Activated naive CD4-positive, alpha-beta T cell treated with anti-CD3 and anti-CD28 coated beads for 36 hours (primary cell): ENCODE data around the gene SRPRA. TPM values are rescaled to one million over a fixed set of nuclear protein-coding genes. Genes with fewer than 3 reads are reported as not detected.
"Not testable (repeated sequence)": the region's sequence is repeated elsewhere in the genome, so short reads cannot be mapped to it uniquely, and the experiment has no call there.

Experiments
- CTCF ChIA-PET: fragments of 350-600 bp; sonication (Branson Sonifier 250); formaldehyde crosslinking; loops from one replicate; lab custom pipeline; 2021; ENCODE audit warnings: antibody characterized with exemption; lab: Charles Lee
- DNase-seq: peaks from one replicate; pipeline ENCODE4 v3.0.0-alpha.2; 2020
- H3K27ac Mint-ChIP-seq: one replicate; pipeline ENCODE4 v1.8.0; 2021; ENCODE audit warnings: mild to moderate bottlenecking, mixed read lengths
- H3K27me3 Mint-ChIP-seq: one replicate; pipeline ENCODE4 v1.8.0; 2021; ENCODE audit warnings: low read depth, mixed read lengths
- H3K36me3 Mint-ChIP-seq: one replicate; pipeline ENCODE4 v1.8.0; 2021; ENCODE audit warnings: low read depth, mixed read lengths
- H3K4me1 Mint-ChIP-seq: one replicate; pipeline ENCODE4 v1.8.0; 2021; ENCODE audit warnings: low read depth, mixed read lengths
- H3K4me3 Mint-ChIP-seq: one replicate; pipeline ENCODE4 v1.8.0; 2021; ENCODE audit warnings: mild to moderate bottlenecking, moderate library complexity, mixed read lengths
- H3K9me3 Mint-ChIP-seq: one replicate; pipeline ENCODE4 v1.8.0; 2021; ENCODE audit warnings: mixed read lengths
- intact Hi-C: fragments of 100-400 bp; cut with micrococcal nuclease; formaldehyde crosslinking; loops from one replicate; pipeline ENCODE4 v1.15.1; 2023
- total RNA-seq, 2 experiments: library from RNA; stranded (reverse); gene quantifications; one replicate each; pipeline ENCODE4 v1.2.3, GENCODE V29; 2021

Gene SRPRA
- total RNA-seq, 2 experiments from 2014 or later: 137 to 142 TPM

- Mint-ChIP-seq H3K9me3 (no peaks in the 10 kb centered on the region), H3K27me3 (no peaks in the 10 kb centered on the region), H3K4me1 (no peaks in the 10 kb centered on the region), H3K27ac (no peak overlapping the region), H3K36me3 (peaks cover 8% of the 10 kb centered on the region), H3K4me3 (no peak overlapping the region)
- intact Hi-C loops: no loop called here
- DNase-seq: no peak
- CTCF ChIA-PET: no interaction called here
These were observed 12.5 kb downstream of the SRPRA start for GRCh38 chr11:126256216-126256615.

GRCh38 chr11:126255507-126255906 is 13.2 kb downstream of the SRPRA start:
- DNase-seq, H3K9me3 Mint-ChIP-seq, CTCF ChIA-PET, H3K4me1 Mint-ChIP-seq, H3K27me3 Mint-ChIP-seq, H3K36me3 Mint-ChIP-seq, intact Hi-C loops, H3K4me3 Mint-ChIP-seq, H3K27ac Mint-ChIP-seq: not testable (repeated sequence)

GRCh38 chr11:126254819-126255218 is 13.9 kb downstream of the SRPRA start:
- Mint-ChIP-seq H3K4me3 (no peak overlapping the region), H3K36me3 (peaks cover 4% of the 10 kb centered on the region), H3K27ac (no peak overlapping the region), H3K4me1 (no peaks in the 10 kb centered on the region), H3K9me3 (no peaks in the 10 kb centered on the region), H3K27me3 (no peaks in the 10 kb centered on the region)
- intact Hi-C loops: no loop called here
- CTCF ChIA-PET: interaction anchor here (0.7 to 1.1 kb wide), 2 partner anchors 61 to 64 kb away, joined by 3 to 4 read pairs; no protein-coding TSS in a partner anchor
- DNase-seq: no peak

GRCh38 chr11:126253265-126253664 is 15.4 kb downstream of the SRPRA start:
- Mint-ChIP-seq H3K9me3 (no peaks in the 10 kb centered on the region), H3K4me3 (no peak overlapping the region), H3K27me3 (no peaks in the 10 kb centered on the region), H3K36me3 (peaks cover 7% of the 10 kb centered on the region), H3K4me1 (no peaks in the 10 kb centered on the region), H3K27ac (no peak overlapping the region)
- intact Hi-C loops: no loop called here
- CTCF ChIA-PET: no interaction called here
- no peak for DNase-seq

GRCh38 chr11:126246636-126247035 is 22.1 kb downstream of the SRPRA start:
- intact Hi-C loops: no loop called here
- peaks cover 11% of the 10 kb centered on the region for H3K36me3 Mint-ChIP-seq
- CTCF ChIA-PET: no interaction called here
- no peaks in the 10 kb centered on the region for H3K4me1 Mint-ChIP-seq
- H3K27me3 Mint-ChIP-seq: no peaks in the 10 kb centered on the region
- no peak overlapping the region for H3K27ac Mint-ChIP-seq
- DNase-seq: no peak
- no peaks in the 10 kb centered on the region for H3K9me3 Mint-ChIP-seq
- no peak overlapping the region for H3K4me3 Mint-ChIP-seq

- H3K4me3 Mint-ChIP-seq: no peak overlapping the region
- H3K9me3 Mint-ChIP-seq: no peaks in the 10 kb centered on the region
- H3K4me1 Mint-ChIP-seq: no peaks in the 10 kb centered on the region
- H3K27ac Mint-ChIP-seq: no peak overlapping the region
- CTCF ChIA-PET: no interaction called here
- intact Hi-C loops: no loop called here
- peaks cover 4% of the 10 kb centered on the region for H3K36me3 Mint-ChIP-seq
- no peaks in the 10 kb centered on the region for H3K27me3 Mint-ChIP-seq
- DNase-seq: no peak
These were observed 35.3 kb downstream of the SRPRA start for GRCh38 chr11:126233391-126233790.

- peaks cover 4% of the 10 kb centered on the region for H3K36me3 Mint-ChIP-seq
- H3K9me3 Mint-ChIP-seq: no peaks in the 10 kb centered on the region
- no peaks in the 10 kb centered on the region for H3K4me1 Mint-ChIP-seq
- intact Hi-C loops: no loop called here
- no peak overlapping the region for H3K4me3 Mint-ChIP-seq
- no peak overlapping the region for H3K27ac Mint-ChIP-seq
- no peak for DNase-seq
- H3K27me3 Mint-ChIP-seq: no peaks in the 10 kb centered on the region
- CTCF ChIA-PET: no interaction called here
These were observed 36.0 kb downstream of the SRPRA start for GRCh38 chr11:126232683-126233082.

- H3K4me1 Mint-ChIP-seq: no peaks in the 10 kb centered on the region
- no peak overlapping the region for H3K27ac Mint-ChIP-seq
- DNase-seq: no peak
- H3K4me3 Mint-ChIP-seq: no peak overlapping the region
- H3K9me3 Mint-ChIP-seq: no peaks in the 10 kb centered on the region
- H3K36me3 Mint-ChIP-seq: peaks cover 4% of the 10 kb centered on the region
- H3K27me3 Mint-ChIP-seq: no peaks in the 10 kb centered on the region
- CTCF ChIA-PET: no interaction called here
- intact Hi-C loops: no loop called here
These were observed 36.8 kb downstream of the SRPRA start for GRCh38 chr11:126231725-126232459.

GRCh38 chr11:126229858-126230540 is 38.7 kb downstream of the SRPRA start:
- H3K36me3 Mint-ChIP-seq: no peaks in the 10 kb centered on the region
- H3K9me3 Mint-ChIP-seq: no peaks in the 10 kb centered on the region
- intact Hi-C loops: no loop called here
- no peaks in the 10 kb centered on the region for H3K27me3 Mint-ChIP-seq
- H3K4me1 Mint-ChIP-seq: no peaks in the 10 kb centered on the region
- no peak overlapping the region for H3K27ac Mint-ChIP-seq
- H3K4me3 Mint-ChIP-seq: no peak overlapping the region
- CTCF ChIA-PET: no interaction called here
- DNase-seq: no peak

- Mint-ChIP-seq H3K4me1 (no peaks in the 10 kb centered on the region), H3K27me3 (no peaks in the 10 kb centered on the region), H3K36me3 (peaks cover 3% of the 10 kb centered on the region), H3K27ac (no peak overlapping the region), H3K9me3 (no peaks in the 10 kb centered on the region), H3K4me3 (no peak overlapping the region)
- intact Hi-C loops: no loop called here
- DNase-seq: no peak
- CTCF ChIA-PET: interaction anchor here (0.6 kb wide), 1 partner anchor 24 kb away, joined by 4 read pairs; no protein-coding TSS in a partner anchor
These were observed 42.2 kb downstream of the SRPRA start for GRCh38 chr11:126226334-126227084.

- no peak for DNase-seq
- Mint-ChIP-seq H3K36me3 (peaks cover 3% of the 10 kb centered on the region), H3K4me1 (no peaks in the 10 kb centered on the region), H3K27ac (no peak overlapping the region), H3K9me3 (no peaks in the 10 kb centered on the region), H3K27me3 (no peaks in the 10 kb centered on the region), H3K4me3 (no peak overlapping the region)
- intact Hi-C loops: no loop called here
- CTCF ChIA-PET: interaction anchor here (0.5 kb wide), 1 partner anchor 45 kb away, joined by 4 read pairs; no protein-coding TSS in a partner anchor
These were observed 43.4 kb downstream of the SRPRA start for GRCh38 chr11:126225295-126225665.

- H3K4me1 Mint-ChIP-seq: peaks cover 3% of the 10 kb centered on the region
- intact Hi-C loops: no loop called here
- no peaks in the 10 kb centered on the region for H3K27me3 Mint-ChIP-seq
- CTCF ChIA-PET: interaction anchor here (0.5 to 0.6 kb wide), 2 partner anchors 13 to 45 kb away, joined by 3 to 4 read pairs; no protein-coding TSS in a partner anchor
- no peak overlapping the region for H3K27ac Mint-ChIP-seq
- H3K9me3 Mint-ChIP-seq: no peaks in the 10 kb centered on the region
- no peak overlapping the region for H3K4me3 Mint-ChIP-seq
- peaks cover 3% of the 10 kb centered on the region for H3K36me3 Mint-ChIP-seq
- no peak for DNase-seq
These were observed 43.9 kb downstream of the SRPRA start for GRCh38 chr11:126224647-126225294.
